DOHH2 (cell line): Measurements from ENCODE around the gene PLBD2.

ENCODE experiments used
- H3F3A ChIP-seq: fragments of 200-600 bp; sonication (generic), shearing (Covaris generic); 2 replicates; pipeline ENCODE4 v1.6.0; 2016; ENCODE audit warnings: antibody characterized with exemption, mild to moderate bottlenecking; ENCODE audit not compliant: control insufficient read depth, insufficient read depth
- H3K27ac ChIP-seq: fragments of 200-600 bp; sonication (generic); 2 replicates; pipeline ENCODE4 v1.5.1; 2014; ENCODE audit warnings: low read depth, mild to moderate bottlenecking, low read length, moderate library complexity
- H3K27me3 ChIP-seq: fragments of 200-600 bp; sonication (generic); 2 replicates; pipeline ENCODE4 v1.6.1; 2014; ENCODE audit warnings: mild to moderate bottlenecking, low read length, mixed read lengths; ENCODE audit not compliant: control insufficient read depth
- H3K36me3 ChIP-seq: fragments of 200-600 bp; sonication (generic); 2 replicates; pipeline ENCODE4 v1.6.1; 2014; ENCODE audit warnings: mild to moderate bottlenecking, low read length, moderate library complexity, mixed read lengths; ENCODE audit not compliant: control insufficient read depth
- H3K4me1 ChIP-seq: fragments of 200-600 bp; sonication (generic); 2 replicates; pipeline ENCODE4 v1.6.1; 2014; ENCODE audit warnings: mild to moderate bottlenecking, low read length, mixed read lengths; ENCODE audit not compliant: control insufficient read depth
- H3K4me2 ChIP-seq: fragments of 200-600 bp; sonication (generic); 2 replicates; pipeline ENCODE4 v1.6.0; 2014; ENCODE audit warnings: mild to moderate bottlenecking, low read length, moderate library complexity
- H3K4me3 ChIP-seq: fragments of 200-600 bp; sonication (generic); 2 replicates; pipeline ENCODE4 v1.5.1; 2014; ENCODE audit warnings: mild to moderate bottlenecking, low read length, mixed read lengths
- H3K79me2 ChIP-seq: fragments of 200-600 bp; sonication (generic); 2 replicates; pipeline ENCODE4 v1.6.1; 2014; ENCODE audit warnings: mild to moderate bottlenecking, low read length, mixed read lengths; ENCODE audit not compliant: control insufficient read depth
- H3K9me2 ChIP-seq: fragments of 200-600 bp; sonication (generic); replicated peaks from 2 replicates; pipeline ENCODE4 v1.6.1; 2014; ENCODE audit warnings: mild to moderate bottlenecking, low read length, mixed read lengths; ENCODE audit not compliant: control insufficient read depth
- H3K9me3 ChIP-seq: fragments of 200-600 bp; sonication (generic); 2 replicates; pipeline ENCODE4 v1.6.1; 2014; ENCODE audit warnings: antibody characterized with exemption, low read length, mixed read lengths; ENCODE audit not compliant: control insufficient read depth, insufficient read depth
- H4K20me1 ChIP-seq: fragments of 200-600 bp; sonication (generic); 2 replicates; pipeline ENCODE4 v1.6.0; 2014; ENCODE audit warnings: low read depth, mild to moderate bottlenecking, antibody characterized with exemption, low read length, moderate library complexity; ENCODE audit not compliant: control insufficient read depth, insufficient read depth
- CTCF ChIP-seq: fragments of 200-600 bp; sonication (generic); IDR thresholded peaks from one replicate; pipeline ENCODE4 v1.5.1; 2014; ENCODE audit warnings: antibody characterized with exemption, mild to moderate bottlenecking, low read depth, low read length; ENCODE audit not compliant: poor library complexity, severe bottlenecking
- EZH2phosphoT487 ChIP-seq: fragments of 200-600 bp; sonication (generic); IDR thresholded peaks from 2 replicates; pipeline ENCODE4 v1.6.1; 2017; ENCODE audit warnings: borderline replicate concordance, mild to moderate bottlenecking, antibody characterized with exemption, low read length, moderate library complexity, mixed read lengths

The PLBD2 gene

GRCh38 chr12:113358381-113359132, at the start of gene PLBD2:
TSS of gene PLBD2 (plus strand) at chr12:113358587. CDS start at chr12:113358601, 14 bp downstream.
- Histone ChIP-seq H3F3A (no peaks in the 10 kb centered on the region), H3K9me3 (no peaks in the 10 kb centered on the region), H3K4me2 (peak within 1 kb of the TSS; percentile 79), H4K20me1 (no peaks in the 10 kb centered on the region), H3K4me1 (peaks cover 14% of the 10 kb centered on the region), H3K36me3 (no peaks in the 10 kb centered on the region), H3K9me2 (no peaks in the 10 kb centered on the region), H3K27ac (no peak within 1 kb of the TSS), H3K4me3 (peak within 1 kb of the TSS; percentile 92), H3K79me2 (no peaks in the 10 kb centered on the region; the same call in 1 of the 2 replicates), H3K27me3 (no peaks in the 10 kb centered on the region)
- TF ChIP-seq CTCF, result no peak
- TF ChIP-seq EZH2phosphoT487, result no peak

- Histone ChIP-seq H3K9me3 (no peaks in the 10 kb centered on the region), H3F3A (no peaks in the 10 kb centered on the region), H3K27me3 (no peaks in the 10 kb centered on the region), H3K36me3 (peaks cover 6% of the 10 kb centered on the region; the same call in 1 of the 2 replicates), H4K20me1 (no peaks in the 10 kb centered on the region), H3K4me1 (peaks cover 4% of the 10 kb centered on the region; the same call in 1 of the 2 replicates), H3K79me2 (no peaks in the 10 kb centered on the region), H3K9me2 (no peaks in the 10 kb centered on the region), H3K27ac (no peak overlapping the region), H3K4me3 (no peak overlapping the region), H3K4me2 (no peak overlapping the region)
- no peak for TF ChIP-seq EZH2phosphoT487
- TF ChIP-seq CTCF, result peak; percentile 27
Measured at GRCh38 chr12:113310489-113310888, 47.9 kb upstream of the PLBD2 start.

GRCh38 chr12:113314121-113314529, 44.3 kb upstream of the PLBD2 start:
- Histone ChIP-seq H3K4me3 (no peak overlapping the region), H3K36me3 (peaks cover 20% of the 10 kb centered on the region), H3K27me3 (no peaks in the 10 kb centered on the region), H3K4me1 (peaks cover 4% of the 10 kb centered on the region; the same call in 1 of the 2 replicates), H3K9me2 (no peaks in the 10 kb centered on the region), H3K79me2 (no peaks in the 10 kb centered on the region), H4K20me1 (no peaks in the 10 kb centered on the region), H3K9me3 (no peaks in the 10 kb centered on the region), H3K27ac (no peak overlapping the region), H3K4me2 (no peak overlapping the region), H3F3A (no peaks in the 10 kb centered on the region)
- TF ChIP-seq CTCF (no peak), EZH2phosphoT487 (no peak)
